GM21576 (cell line): Measurements from ENCODE around the gene BCO1.

Source experiments
- ATAC-seq: cut with Tn5 transposase; IDR thresholded peaks from one replicate; pipeline ENCODE4 v1.9.1; 2021; ENCODE audit warnings: mild to moderate bottlenecking, moderate library complexity; ENCODE audit not compliant: unreplicated experiment

BCO1 gene

GRCh38 chr16:81275064-81275532 is 36.6 kb downstream of the BCO1 start:
- ATAC-seq, result no peak

DNA sequence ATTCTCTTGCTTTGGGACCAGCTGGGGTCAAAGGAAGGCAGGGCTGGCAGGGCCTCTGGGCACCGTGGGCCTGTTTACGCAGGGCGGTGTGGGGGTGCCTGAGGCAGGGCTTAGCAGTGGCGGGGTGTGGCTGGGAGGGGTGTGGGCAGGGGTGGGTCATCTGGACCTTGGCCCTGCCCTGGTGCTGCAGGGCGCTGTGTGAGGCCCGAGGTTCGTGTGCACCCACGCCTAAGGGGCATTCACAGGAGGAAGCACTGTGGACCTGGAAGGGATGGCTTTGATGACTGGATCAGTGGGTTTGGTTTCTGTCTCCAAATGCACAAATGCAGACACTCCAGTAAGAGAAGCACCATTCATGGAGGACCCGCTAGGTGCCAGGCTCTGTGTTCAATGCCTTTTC is 37.3 kb downstream of the BCO1 start:
- ATAC-seq, result no peak

GRCh38 chr16:81276323-81276722 is 37.8 kb downstream of the BCO1 start:
- no peak for ATAC-seq

- ATAC-seq, result no peak
Measured at GRCh38 chr16:81277541-81278080, 39.1 kb downstream of the BCO1 start.

- no peak for ATAC-seq
Measured at GRCh38 chr16:81278526-81278925, 40.0 kb downstream of the BCO1 start.

GRCh38 chr16:81279392-81279791 is 40.9 kb downstream of the BCO1 start:
- no peak for ATAC-seq

DNA sequence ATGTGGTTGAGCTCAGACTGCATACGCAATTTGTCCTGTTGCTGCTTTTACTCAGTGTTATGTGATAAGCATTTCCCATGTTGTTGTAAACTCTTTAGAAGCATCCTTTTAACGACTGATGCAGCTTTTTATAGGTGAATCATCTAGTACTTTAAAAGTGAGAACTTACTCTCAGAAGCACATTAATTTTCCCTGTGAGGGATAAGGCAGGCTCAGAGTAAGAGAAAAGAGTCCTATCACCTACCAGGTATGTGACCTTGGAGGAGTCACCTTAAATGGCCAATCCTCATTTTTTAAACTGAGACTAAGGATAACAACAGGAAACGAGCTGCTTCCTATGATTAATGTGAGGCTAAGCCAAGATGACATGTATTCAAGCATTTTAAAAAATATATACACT is 41.9 kb downstream of the BCO1 start:
- ATAC-seq, result no peak

DNA sequence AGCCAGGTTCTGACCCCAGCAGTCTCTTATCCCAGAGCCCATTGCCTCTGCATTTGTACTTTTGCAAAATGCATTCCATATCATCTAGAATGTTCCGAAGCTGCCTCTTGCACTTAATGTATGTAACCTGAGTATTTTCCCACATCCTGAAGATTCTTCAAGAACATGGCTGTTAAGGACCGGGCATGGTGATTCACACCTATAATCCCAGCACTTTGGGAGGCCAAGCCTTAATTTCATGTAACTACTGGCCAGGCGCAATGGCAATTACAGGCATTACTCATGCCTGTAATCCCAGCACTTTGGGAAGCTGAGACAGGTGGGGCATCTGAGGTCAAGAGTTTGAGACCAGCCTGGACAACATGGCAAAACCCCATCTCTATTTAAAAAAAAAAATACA is 44.6 kb downstream of the BCO1 start:
- ATAC-seq, result no peak

DNA sequence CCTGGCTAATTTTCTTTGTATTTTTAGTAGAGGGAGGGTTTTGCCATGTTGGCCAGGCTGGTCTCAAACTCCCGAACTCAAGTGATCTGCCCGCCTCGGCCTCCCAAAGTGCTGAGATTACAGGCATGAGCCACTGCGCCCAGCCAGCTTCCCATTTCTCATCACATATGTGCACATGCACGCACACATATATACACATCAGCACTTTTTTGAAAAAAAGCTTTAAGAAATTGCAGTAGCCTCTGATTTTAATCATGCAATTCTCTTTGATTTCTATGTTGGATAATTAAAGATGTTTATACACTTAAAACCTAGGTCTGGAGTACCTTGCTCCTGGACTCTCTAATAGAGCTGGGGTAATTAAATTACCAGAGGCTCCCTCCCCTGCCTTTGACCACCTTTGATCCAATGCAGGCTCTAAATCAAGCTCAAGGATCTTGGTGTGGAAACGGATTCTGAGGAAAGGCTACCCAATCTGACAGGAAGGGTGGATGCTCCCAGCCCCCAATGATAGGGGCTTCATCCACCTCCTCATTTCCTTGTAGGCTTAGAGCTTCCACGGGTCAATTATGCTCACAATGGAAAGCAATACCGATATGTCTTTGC is 46.6 kb downstream of the BCO1 start:
- ATAC-seq, result no peak

DNA sequence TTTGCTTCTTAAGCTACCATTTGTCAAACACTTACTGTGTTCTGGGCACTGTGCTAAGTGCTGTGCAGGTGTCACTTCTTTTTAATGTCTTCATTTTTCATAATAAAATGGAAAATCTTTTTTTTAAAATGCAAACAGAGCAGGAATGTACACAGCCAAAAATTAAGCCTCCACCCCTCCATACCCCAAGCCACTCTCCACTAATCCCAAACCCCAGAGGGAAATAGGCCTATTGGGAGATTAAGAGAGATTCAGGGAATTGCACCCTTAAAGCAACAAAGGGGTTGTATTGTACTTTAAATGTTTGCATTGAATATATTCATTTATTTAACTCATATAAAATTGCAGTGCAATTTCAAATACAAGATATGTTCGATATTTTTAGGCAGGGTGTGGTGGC is 47.7 kb downstream of the BCO1 start:
- no peak for ATAC-seq

DNA sequence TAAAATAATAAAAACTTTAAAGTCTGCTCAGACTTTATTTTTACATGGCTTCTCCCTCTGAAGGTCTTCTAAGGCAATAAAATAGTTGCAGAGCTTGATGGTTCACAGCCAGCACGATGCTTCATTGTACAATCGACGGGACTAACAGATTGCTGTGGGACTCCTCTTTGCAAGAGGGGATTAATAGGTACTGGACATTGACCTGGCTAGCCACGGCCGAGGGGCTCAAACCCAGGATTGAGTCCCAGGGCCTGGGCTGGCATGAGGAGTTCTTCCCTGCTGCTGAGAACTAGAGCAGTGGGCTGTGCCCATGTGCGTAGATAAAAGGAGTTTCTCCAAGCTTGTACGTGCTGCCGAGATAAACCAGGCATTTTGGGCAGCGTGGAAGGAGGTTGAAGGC is 52.6 kb downstream of the BCO1 start:
- ATAC-seq, result no peak

- no peak for ATAC-seq
Measured at GRCh38 chr16:81292936-81293335, 54.4 kb downstream of the BCO1 start.

- no peak for ATAC-seq
Measured at GRCh38 chr16:81293909-81294802, 55.7 kb downstream of the BCO1 start.

GRCh38 chr16:81296631-81297030 is 58.1 kb downstream of the BCO1 start:
- no peak for ATAC-seq

- ATAC-seq, result no peak
Measured at GRCh38 chr16:81307770-81308169, 69.3 kb downstream of the BCO1 start.

GRCh38 chr16:81310045-81310644 is 71.7 kb downstream of the BCO1 start:
- no peak for ATAC-seq

DNA sequence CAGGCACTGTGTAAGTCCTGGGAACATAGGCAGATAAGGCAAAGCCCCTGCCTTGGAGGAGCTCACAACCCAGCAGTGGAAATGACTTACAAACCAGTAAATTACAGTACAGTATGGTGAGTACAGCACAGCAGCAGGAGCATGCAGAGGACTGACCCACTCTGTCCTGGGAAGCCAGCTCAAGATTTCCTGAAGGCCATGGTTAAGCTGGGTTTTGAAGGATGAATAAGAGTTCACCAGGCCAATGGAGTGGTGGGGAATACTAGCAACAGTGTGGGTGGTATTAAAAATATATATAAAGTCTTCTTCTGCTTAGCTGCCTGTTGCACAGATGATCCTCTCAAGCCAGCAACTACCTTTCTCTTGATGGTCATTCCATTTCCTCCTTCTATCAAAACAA is 73.3 kb downstream of the BCO1 start:
- ATAC-seq, result no peak

DNA sequence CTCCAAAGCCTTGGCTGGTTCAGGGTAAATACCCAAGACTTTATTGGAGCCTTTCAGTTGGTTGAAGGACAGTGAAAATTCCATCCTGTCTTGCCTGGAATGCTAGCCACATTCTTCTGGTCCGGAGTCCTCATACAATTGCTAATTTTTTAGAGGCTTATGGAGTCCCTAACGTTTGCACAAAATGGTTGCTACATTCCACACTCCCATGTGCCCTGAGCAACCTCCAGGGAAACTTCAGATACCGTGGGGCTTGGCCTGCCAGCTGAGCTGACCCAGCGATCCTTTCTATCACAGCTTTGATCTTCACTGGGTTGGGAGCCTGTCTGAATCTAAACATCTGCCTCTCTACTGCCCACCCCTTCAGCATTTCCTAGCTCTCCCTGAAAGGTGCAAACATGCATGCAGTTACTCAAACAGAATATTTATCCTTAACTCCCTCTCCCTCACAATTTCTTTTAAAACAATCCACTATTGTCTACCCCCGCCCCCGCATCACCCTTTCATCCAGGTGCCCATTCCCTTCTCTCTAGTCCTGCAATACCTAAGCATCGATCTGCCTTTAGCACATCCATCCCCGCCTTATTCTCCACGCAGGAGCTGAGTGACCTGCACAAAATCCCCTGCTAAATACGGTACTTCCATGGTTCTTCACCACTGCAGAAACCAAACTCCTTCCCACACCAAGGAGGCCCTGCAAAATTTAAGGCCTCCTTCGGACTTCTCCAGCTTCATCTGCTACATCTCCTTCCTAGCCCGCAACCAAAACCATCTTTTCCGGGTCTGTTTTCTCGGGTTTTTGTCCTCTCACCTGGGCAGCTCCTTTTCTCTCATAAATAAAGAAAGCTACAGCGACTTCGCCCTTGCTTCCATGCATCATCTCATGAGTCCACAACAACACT is 75.5 kb downstream of the BCO1 start:
- no peak for ATAC-seq

DNA sequence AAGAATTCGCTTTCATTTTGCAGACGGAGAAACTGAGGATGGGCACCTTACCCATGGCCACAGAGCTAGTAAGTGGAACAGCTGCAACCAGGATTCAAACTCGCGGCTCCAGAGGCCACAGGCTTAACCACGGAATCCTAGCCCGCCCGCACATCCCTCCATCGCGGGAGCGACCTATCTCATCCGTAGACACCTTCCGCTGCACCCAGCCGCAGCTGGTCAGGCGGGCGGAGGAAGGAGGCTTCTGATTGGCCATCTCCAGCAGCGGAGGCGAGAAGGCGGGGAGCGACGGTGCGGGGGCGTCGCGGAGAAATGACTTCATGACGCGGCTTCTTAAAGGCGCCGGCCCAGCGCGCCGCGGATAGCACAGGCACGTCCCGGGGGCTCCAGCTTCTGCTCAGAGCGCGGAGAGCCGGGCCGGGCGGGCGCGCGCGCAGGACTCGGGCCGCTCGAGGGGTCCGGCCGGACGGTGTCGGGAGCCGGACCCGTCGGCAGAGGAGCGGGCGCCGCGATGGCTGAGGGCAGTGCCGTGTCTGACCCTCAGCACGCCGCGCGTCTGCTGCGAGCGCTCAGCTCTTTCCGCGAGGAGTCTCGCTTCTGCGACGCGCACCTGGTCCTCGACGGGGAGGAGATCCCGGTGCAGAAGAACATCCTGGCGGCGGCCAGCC is 76.2 kb downstream of the BCO1 start, which contains the start of gene GAN:
Gene GAN (plus strand): TSS at position 360 of the 668 bp plus-strand sequence. CDS start 152 bp downstream, at position 512.
- ATAC-seq, result peak; percentile 95
